CD4-positive, CD25-positive, alpha-beta regulatory T cell (primary cell): ENCODE results near the gene KCNH2. TPM values are rescaled to one million over a fixed set of nuclear protein-coding genes. Genes with fewer than 3 reads are reported as not detected.

ENCODE experiments used
- ATAC-seq, 2 donors: fragments of 150-1000 bp; cut with Tn5 transposase; one replicate each; pipeline ENCODE4 v1.10.0; 2021; ENCODE audit warnings: low read depth in 2 of 2, moderate number of reproducible peaks in 2 of 2, moderate library complexity in 1 of 2
- DNase-seq, 3 donors: peaks; one replicate each; pipeline versions ENCODE4 v3.0.0 to v3.0.0-alpha.2; 2012 to 2022; ENCODE audit warnings: mixed read lengths in 1 of 3
- H3K27ac ChIP-seq: one replicate; pipeline ENCODE4 v1.7.0; 2013; ENCODE audit warnings: mild to moderate bottlenecking, low read length; ENCODE audit not compliant: insufficient read depth, poor library complexity, severe bottlenecking
- H3K27me3 ChIP-seq: one replicate; pipeline ENCODE4 v1.7.0; 2013; ENCODE audit warnings: low read length; ENCODE audit not compliant: control insufficient read depth, insufficient read depth
- H3K36me3 ChIP-seq: one replicate; pipeline ENCODE4 v1.7.0; 2013; ENCODE audit warnings: mild to moderate bottlenecking, low read length, moderate library complexity; ENCODE audit not compliant: control insufficient read depth, insufficient read depth
- H3K4me1 ChIP-seq: 2 replicates; pipeline ENCODE4 v1.7.0; 2013; ENCODE audit warnings: mild to moderate bottlenecking, low read length; ENCODE audit not compliant: insufficient read depth, control insufficient read depth, poor library complexity, severe bottlenecking
- H3K4me3 ChIP-seq: one replicate; pipeline ENCODE4 v1.7.0; 2013; ENCODE audit warnings: low read depth, mild to moderate bottlenecking, low read length, moderate library complexity
- H3K9me3 ChIP-seq, 2 experiments: 1 replicate in 1 of 2; 2 replicates in 1 of 2; pipeline ENCODE4 v1.7.0; 2013; ENCODE audit warnings: low read length in 2 of 2, mild to moderate bottlenecking in 1 of 2, moderate library complexity in 1 of 2; ENCODE audit not compliant: control insufficient read depth in 2 of 2
- H3K27ac Mint-ChIP-seq, 3 donors: one replicate each; pipeline ENCODE4 v1.8.0; 2020 to 2022; ENCODE audit warnings: mild to moderate bottlenecking in 3 of 3, mixed read lengths in 3 of 3, moderate library complexity in 2 of 3
- H3K27me3 Mint-ChIP-seq: one replicate; pipeline ENCODE4 v1.8.0; 2022; ENCODE audit warnings: mild to moderate bottlenecking, mixed read lengths
- H3K36me3 Mint-ChIP-seq: one replicate; pipeline ENCODE4 v1.8.0; 2020; ENCODE audit warnings: mixed read lengths
- H3K4me1 Mint-ChIP-seq, 4 donors: one replicate each; pipeline ENCODE4 v1.8.0; 2020 to 2022; ENCODE audit warnings: mixed read lengths in 4 of 4, mild to moderate bottlenecking in 1 of 4
- H3K4me3 Mint-ChIP-seq, 4 donors: one replicate each; pipeline ENCODE4 v1.8.0; 2020 to 2022; ENCODE audit warnings: mild to moderate bottlenecking in 4 of 4, mixed read lengths in 4 of 4, moderate library complexity in 3 of 4
- H3K9me3 Mint-ChIP-seq, 7 donors: one replicate each; pipeline ENCODE4 v1.8.0; 2020 to 2022; ENCODE audit warnings: mixed read lengths in 7 of 7, mild to moderate bottlenecking in 3 of 7, moderate library complexity in 2 of 7
- polyA plus RNA-seq, 4 donors: library from polyadenylated mRNA; unstranded; fragments of 300-500 nt; fragmentation: Illumina TruSeq; gene quantifications; one replicate each; pipeline ENCODE4 v1.2.3, GENCODE V29; 2021
- total RNA-seq: library from RNA; stranded (reverse); gene quantifications from one replicate; pipeline ENCODE4 v1.2.3, GENCODE V29; 2022

Gene KCNH2
- total and polyA plus RNA-seq, 5 donors from 2014 or later: 0.83 to 3.5 (median 1.6) TPM

DNA sequence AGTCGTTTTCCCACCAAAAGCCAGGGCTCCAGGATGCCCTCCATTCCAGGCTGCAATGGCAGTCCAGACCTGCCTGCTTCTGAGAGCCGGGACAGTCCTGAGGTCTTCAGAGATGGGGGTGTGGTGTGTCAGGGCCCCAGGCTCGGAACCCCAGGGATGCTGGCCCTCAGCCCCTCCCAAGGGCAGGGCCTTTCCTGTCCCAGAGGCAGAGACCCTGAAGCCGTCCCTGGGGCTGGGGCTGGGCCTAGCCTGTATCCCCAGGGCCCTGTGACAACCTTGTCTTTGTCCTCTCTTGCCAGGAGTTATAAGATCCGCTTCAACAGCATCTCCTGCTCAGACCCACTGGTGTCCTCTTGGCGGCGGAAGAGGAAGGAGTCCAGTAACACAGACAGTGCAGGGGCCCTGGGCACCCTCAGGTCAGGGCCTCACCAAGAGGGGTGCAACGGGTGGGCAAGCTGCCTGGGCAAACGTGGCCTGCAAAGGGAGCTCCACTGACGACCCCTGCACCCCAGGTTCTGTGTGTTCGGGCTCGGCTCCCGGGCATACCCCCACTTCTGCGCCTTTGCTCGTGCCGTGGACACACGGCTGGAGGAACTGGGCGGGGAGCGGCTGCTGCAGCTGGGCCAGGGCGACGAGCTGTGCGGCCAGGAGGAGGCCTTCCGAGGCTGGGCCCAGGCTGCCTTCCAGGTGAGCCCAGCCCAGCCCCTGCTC lies 28.6 kb upstream of the KCNH2 start:
- Mint-ChIP-seq H3K4me1 (peaks cover 0 to 59% (median 33%) of the 10 kb centered on the region in 4 donors), H3K9me3 (no peaks in the 10 kb centered on the region), H3K27ac (peak overlapping the region in 1 of 3 donors; percentile 96), H3K36me3 (peaks cover 3% of the 10 kb centered on the region), H3K27me3 (peaks cover 6% of the 10 kb centered on the region), H3K4me3 (no peak overlapping the region)
- no peak overlapping the region for H3K27ac ChIP-seq
- H3K4me1 ChIP-seq: peaks cover 47% of the 10 kb centered on the region
- H3K36me3 ChIP-seq: no peaks in the 10 kb centered on the region
- DNase-seq (no peak), ATAC-seq (no peak)
- no peak overlapping the region for H3K4me3 ChIP-seq
- H3K9me3 ChIP-seq: no peaks in the 10 kb centered on the region
- no peaks in the 10 kb centered on the region for H3K27me3 ChIP-seq

DNA sequence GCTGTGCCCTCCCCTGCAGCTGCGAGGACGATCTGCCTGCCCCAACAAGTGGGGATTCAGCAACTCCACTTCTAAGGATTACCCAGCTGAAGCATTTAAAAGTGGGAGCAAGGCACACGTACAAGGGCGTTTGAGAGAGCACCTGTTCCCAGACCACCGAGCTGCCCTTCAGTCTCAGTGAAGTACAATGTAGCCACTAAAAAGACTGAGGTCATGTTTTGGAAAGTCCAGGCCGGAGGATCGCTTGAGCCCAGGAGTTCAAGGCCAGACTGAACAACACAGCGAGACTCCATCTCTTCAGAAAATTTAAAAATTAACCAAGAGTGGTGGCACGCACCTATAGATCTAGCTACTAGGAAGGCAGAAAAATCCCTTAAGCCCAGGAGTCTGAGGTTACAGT lies 27.4 kb upstream of the KCNH2 start:
- Mint-ChIP-seq H3K9me3 (no peaks in the 10 kb centered on the region), H3K4me1 (peaks cover 0 to 48% (median 24%) of the 10 kb centered on the region in 4 donors), H3K27me3 (peaks cover 6% of the 10 kb centered on the region), H3K27ac (peak overlapping the region; percentile 62 to 82 (median 69)), H3K4me3 (peak overlapping the region in 3 of 4 donors; percentile 41 to 80 (median 52)), H3K36me3 (peaks cover 8% of the 10 kb centered on the region)
- no peaks in the 10 kb centered on the region for H3K36me3 ChIP-seq
- H3K9me3 ChIP-seq: no peaks in the 10 kb centered on the region
- peaks cover 36% of the 10 kb centered on the region for H3K4me1 ChIP-seq
- H3K4me3 ChIP-seq: no peak overlapping the region
- H3K27ac ChIP-seq: no peak overlapping the region
- DNase-seq (no peak), ATAC-seq (no peak)
- no peaks in the 10 kb centered on the region for H3K27me3 ChIP-seq

DNA sequence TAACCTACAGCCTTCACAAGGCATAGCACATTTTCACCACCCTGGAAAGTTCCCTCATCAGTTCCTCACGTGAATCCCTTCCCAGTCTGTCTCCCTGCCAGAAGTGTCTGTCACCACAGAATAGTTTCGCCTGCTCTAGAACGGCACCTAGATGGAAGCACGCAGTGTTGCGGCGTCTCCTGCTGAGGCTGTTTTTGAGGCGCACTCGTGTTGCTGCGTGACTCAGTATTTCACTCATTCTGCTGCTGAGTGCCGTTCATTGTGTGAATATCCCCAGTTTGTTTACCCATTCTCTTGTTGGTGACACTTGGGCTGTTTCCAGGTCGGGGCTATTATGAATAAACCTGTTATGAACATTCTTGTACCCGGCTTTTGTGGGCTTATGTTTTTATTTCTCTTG lies 25.5 kb upstream of the KCNH2 start:
- ATAC-seq (no peak), DNase-seq (no peak)
- Histone ChIP-seq H3K4me1 (peaks cover 30% of the 10 kb centered on the region), H3K4me3 (no peak overlapping the region), H3K27ac (no peak overlapping the region), H3K36me3 (no peaks in the 10 kb centered on the region), H3K27me3 (no peaks in the 10 kb centered on the region), H3K9me3 (no peaks in the 10 kb centered on the region)
- Mint-ChIP-seq H3K9me3 (no peaks in the 10 kb centered on the region), H3K4me1 (peaks cover 0 to 46% (median 18%) of the 10 kb centered on the region in 4 donors), H3K27ac (no peak overlapping the region), H3K36me3 (peaks cover 11% of the 10 kb centered on the region), H3K4me3 (peak overlapping the region in 1 of 4 donors; percentile 74), H3K27me3 (peaks cover 6% of the 10 kb centered on the region)

DNA sequence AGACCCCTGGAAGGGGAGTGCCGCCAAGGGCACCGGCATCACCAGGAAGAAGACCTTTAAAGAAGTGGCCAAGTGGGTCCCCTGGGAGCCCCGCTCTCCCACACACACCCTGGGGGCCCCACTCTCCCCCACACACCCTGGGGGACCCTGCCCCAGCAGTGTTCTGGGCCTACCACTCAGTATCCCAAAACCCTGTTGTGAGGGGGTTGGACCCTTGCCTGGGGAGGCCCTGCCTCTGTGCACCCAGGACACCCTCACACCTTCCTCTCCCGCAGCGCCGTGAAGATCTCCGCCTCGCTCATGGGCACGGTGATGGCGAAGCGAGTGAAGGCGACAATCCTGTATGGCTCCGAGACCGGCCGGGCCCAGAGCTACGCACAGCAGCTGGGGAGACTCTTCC lies 23.4 kb upstream of the KCNH2 start:
- H3K4me1 ChIP-seq: peaks cover 29% of the 10 kb centered on the region
- H3K27ac Mint-ChIP-seq: no peak overlapping the region
- DNase-seq: no peak
- H3K4me3 Mint-ChIP-seq: no peak overlapping the region
- H3K4me1 Mint-ChIP-seq: peaks cover 0 to 44% (median 12%) of the 10 kb centered on the region in 4 donors
- H3K9me3 ChIP-seq: no peaks in the 10 kb centered on the region
- H3K27me3 ChIP-seq: no peaks in the 10 kb centered on the region
- H3K36me3 ChIP-seq: no peaks in the 10 kb centered on the region
- no peak overlapping the region for H3K4me3 ChIP-seq
- ATAC-seq: no peak
- peaks cover 11% of the 10 kb centered on the region for H3K36me3 Mint-ChIP-seq
- H3K27me3 Mint-ChIP-seq: peaks cover 6% of the 10 kb centered on the region
- H3K27ac ChIP-seq: no peak overlapping the region
- no peaks in the 10 kb centered on the region for H3K9me3 Mint-ChIP-seq

DNA sequence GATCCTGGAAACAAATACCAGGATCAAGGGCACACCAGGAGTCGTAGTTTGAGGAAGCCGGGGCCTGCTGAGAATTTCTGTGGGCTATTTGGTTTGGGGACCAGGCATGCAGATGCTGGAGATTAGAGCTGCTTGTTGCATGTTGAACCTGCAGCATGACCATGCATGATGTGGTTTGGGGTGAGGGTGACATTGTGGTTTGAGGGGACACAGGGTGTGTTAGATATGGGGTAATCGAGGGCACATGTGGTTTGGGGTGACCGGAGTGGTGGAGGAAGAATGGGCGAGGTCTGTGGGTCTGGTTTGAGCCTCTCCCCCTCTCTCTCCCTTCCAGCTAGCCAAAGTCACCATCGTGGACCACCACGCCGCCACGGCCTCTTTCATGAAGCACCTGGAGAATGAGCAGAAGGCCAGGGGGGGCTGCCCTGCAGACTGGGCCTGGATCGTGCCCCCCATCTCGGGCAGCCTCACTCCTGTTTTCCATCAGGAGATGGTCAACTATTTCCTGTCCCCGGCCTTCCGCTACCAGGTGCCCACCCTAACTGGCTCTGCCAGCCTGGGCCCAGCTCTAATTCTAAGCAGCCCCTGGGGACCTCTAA lies 22.9 kb upstream of the KCNH2 start:
- Histone ChIP-seq H3K4me1 (peaks cover 35% of the 10 kb centered on the region), H3K27ac (no peak overlapping the region), H3K9me3 (no peaks in the 10 kb centered on the region), H3K27me3 (no peaks in the 10 kb centered on the region), H3K36me3 (no peaks in the 10 kb centered on the region), H3K4me3 (no peak overlapping the region)
- H3K36me3 Mint-ChIP-seq: peaks cover 11% of the 10 kb centered on the region
- H3K27ac Mint-ChIP-seq: no peak overlapping the region
- ATAC-seq: no peak
- peaks cover 6% of the 10 kb centered on the region for H3K27me3 Mint-ChIP-seq
- peaks cover 0 to 43% (median 10%) of the 10 kb centered on the region in 4 donors for H3K4me1 Mint-ChIP-seq
- H3K4me3 Mint-ChIP-seq: no peak overlapping the region
- no peaks in the 10 kb centered on the region for H3K9me3 Mint-ChIP-seq
- no peak for DNase-seq

DNA sequence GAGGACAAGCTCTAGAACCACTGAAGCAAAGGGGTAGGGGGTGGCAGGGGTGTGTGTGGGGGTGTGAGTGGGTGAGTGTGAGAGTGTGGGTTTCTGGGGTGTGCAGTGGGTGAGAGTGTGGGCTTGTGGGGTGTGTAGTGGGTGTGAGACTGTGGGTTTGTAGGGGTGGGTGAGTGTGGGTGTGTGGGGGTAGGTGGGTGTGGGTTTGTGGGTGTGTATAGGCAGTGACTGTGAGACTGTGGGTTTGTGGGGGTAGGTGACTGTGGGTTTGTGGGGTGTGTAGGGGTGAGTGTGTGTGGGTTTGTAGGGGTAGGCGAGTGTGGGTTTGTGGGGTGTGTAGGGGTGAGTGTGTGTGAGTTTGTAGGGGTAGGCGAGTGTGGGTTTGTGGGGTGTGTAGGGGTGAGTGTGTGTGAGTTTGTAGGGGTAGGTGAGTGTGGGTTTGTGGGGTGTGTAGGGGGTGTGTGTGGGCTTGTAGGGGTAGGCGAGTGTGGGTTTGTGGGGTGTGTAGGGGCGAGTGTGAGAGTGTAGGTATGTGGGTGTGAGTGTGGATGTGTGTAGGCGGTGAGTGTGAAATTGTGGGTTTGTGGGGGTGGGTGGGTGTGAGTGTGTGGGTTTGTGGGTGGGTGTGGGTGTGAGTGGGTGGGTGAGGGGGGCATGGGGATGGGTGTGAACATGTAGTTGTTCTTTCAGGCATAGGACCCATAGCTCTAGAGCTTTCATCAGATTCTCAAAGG lies 21.5 kb upstream of the KCNH2 start:
- H3K27ac ChIP-seq: no peak overlapping the region
- H3K4me1 ChIP-seq: peaks cover 41% of the 10 kb centered on the region

DNA sequence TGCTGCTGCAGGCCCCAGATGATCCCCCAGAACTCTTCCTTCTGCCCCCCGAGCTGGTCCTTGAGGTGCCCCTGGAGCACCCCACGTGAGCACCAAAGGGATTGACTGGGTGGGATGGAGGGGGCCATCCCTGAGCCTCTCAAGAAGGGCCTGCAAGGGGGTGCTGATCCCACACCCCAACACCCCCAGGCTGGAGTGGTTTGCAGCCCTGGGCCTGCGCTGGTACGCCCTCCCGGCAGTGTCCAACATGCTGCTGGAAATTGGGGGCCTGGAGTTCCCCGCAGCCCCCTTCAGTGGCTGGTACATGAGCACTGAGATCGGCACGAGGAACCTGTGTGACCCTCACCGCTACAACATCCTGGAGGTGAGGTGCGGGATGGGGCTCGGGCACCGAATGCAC lies 20.9 kb upstream of the KCNH2 start:
- peaks cover 0 to 46% (median 9%) of the 10 kb centered on the region in 4 donors for H3K4me1 Mint-ChIP-seq
- H3K9me3 Mint-ChIP-seq: no peaks in the 10 kb centered on the region
- Histone ChIP-seq H3K36me3 (no peaks in the 10 kb centered on the region), H3K27me3 (no peaks in the 10 kb centered on the region), H3K4me3 (no peak overlapping the region), H3K9me3 (no peaks in the 10 kb centered on the region), H3K27ac (no peak overlapping the region), H3K4me1 (peaks cover 48% of the 10 kb centered on the region)
- H3K36me3 Mint-ChIP-seq: peaks cover 8% of the 10 kb centered on the region
- peaks cover 6% of the 10 kb centered on the region for H3K27me3 Mint-ChIP-seq
- ATAC-seq (no peak), DNase-seq (no peak)
- no peak overlapping the region for H3K27ac Mint-ChIP-seq
- H3K4me3 Mint-ChIP-seq: peak overlapping the region in 1 of 4 donors; percentile 10

More for the DNA sequence above, 21.5 kb upstream of the KCNH2 start:
- Mint-ChIP-seq H3K36me3 (peaks cover 11% of the 10 kb centered on the region), H3K9me3 (no peaks in the 10 kb centered on the region), H3K4me3 (no peak overlapping the region), H3K4me1 (peaks cover 0 to 41% (median 8%) of the 10 kb centered on the region in 4 donors), H3K27me3 (peaks cover 6% of the 10 kb centered on the region), H3K27ac (no peak overlapping the region)
- DNase-seq (no peak), ATAC-seq (no peak)
- Histone ChIP-seq H3K27me3 (no peaks in the 10 kb centered on the region), H3K4me3 (no peak overlapping the region), H3K36me3 (no peaks in the 10 kb centered on the region), H3K9me3 (no peaks in the 10 kb centered on the region)
